Osteocyte (in vitro differentiated cells): ENCODE measurements around the gene KRTAP4-7. TPM values are rescaled to one million over a fixed set of nuclear protein-coding genes. Genes with fewer than 3 reads are reported as not detected.
"Not testable (repeated sequence)": the region's sequence is repeated elsewhere in the genome, so short reads cannot be mapped to it uniquely, and the experiment has no call there.

Source experiments
- DNase-seq: peaks from one replicate; pipeline ENCODE4 v3.0.0; 2021; ENCODE audit warnings: mixed read lengths; ENCODE audit not compliant: unreplicated experiment; ENCODE audit errors: extremely low spot score
- H3K27ac Mint-ChIP-seq: one replicate; pipeline ENCODE4 v1.8.0; 2021; ENCODE audit warnings: mild to moderate bottlenecking, mixed read lengths; ENCODE audit not compliant: unreplicated experiment
- H3K27me3 Mint-ChIP-seq: one replicate; pipeline ENCODE4 v1.8.0; 2021; ENCODE audit warnings: mixed read lengths; ENCODE audit not compliant: unreplicated experiment
- H3K36me3 Mint-ChIP-seq: one replicate; pipeline ENCODE4 v1.8.0; 2021; ENCODE audit warnings: mixed read lengths; ENCODE audit not compliant: unreplicated experiment
- H3K4me1 Mint-ChIP-seq: one replicate; pipeline ENCODE4 v1.8.0; 2021; ENCODE audit warnings: mixed read lengths; ENCODE audit not compliant: unreplicated experiment
- H3K4me3 Mint-ChIP-seq: one replicate; pipeline ENCODE4 v1.8.0; 2021; ENCODE audit warnings: mild to moderate bottlenecking, moderate library complexity, mixed read lengths; ENCODE audit not compliant: unreplicated experiment
- H3K9me3 Mint-ChIP-seq: one replicate; pipeline ENCODE4 v1.8.0; 2021; ENCODE audit warnings: mixed read lengths; ENCODE audit not compliant: unreplicated experiment
- total RNA-seq: library from RNA; stranded (reverse); gene quantifications from 2 replicates; pipeline ENCODE4 v1.2.1, GENCODE V29; 2021
- TF ChIP-seq, protein P1 (sequence below): fragments of 200-600 bp; sonication (generic); IDR thresholded peaks from 2 replicates; pipeline ENCODE4 v1.5.0; 2021; ENCODE audit warnings: antibody characterized with exemption, mild to moderate bottlenecking, moderate library complexity

KRTAP4-7 gene
- total RNA-seq, 1 donor from 2014 or later = not detected

DNA sequence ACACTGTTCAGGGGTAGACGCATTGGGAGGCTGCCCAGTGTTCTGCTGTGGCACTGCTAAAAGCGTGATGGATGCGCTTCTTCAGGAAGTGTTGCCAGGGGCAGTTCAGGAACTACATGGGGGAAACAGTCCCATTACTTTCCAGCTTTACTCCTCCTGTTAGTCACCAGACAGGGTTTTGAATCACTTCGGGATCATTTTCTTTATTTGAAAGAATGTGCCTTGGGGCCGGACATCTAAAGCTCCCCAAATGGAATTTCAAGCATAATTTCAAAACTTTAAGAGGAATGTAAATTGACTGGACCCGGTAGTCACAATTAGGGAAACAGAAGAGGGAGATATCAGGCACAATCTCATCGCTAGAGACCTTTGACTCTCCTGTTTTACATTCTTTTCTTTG lies 35.5 kb upstream of the KRTAP4-7 start:
- DNase-seq = no peak

DNA sequence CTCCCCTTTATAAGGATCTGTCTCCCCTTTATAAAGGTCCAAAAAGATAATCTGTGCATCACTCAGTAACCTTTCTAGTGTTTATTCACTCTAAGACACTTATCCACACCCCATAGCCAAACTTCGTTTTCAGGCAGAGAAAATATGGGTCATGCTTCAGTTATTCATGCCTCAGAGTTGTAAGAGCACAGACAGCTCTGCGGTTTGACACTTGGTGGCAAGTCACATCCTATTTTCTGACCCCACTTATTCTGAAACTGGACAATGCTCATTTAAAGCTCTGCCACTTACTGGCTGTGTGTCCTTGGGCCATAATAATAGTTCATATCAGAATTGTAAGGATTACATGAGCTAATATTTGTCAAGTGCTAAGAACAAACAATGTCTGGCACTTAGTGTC lies 34.8 kb upstream of the KRTAP4-7 start:
- TF ChIP-seq, protein P1, sequence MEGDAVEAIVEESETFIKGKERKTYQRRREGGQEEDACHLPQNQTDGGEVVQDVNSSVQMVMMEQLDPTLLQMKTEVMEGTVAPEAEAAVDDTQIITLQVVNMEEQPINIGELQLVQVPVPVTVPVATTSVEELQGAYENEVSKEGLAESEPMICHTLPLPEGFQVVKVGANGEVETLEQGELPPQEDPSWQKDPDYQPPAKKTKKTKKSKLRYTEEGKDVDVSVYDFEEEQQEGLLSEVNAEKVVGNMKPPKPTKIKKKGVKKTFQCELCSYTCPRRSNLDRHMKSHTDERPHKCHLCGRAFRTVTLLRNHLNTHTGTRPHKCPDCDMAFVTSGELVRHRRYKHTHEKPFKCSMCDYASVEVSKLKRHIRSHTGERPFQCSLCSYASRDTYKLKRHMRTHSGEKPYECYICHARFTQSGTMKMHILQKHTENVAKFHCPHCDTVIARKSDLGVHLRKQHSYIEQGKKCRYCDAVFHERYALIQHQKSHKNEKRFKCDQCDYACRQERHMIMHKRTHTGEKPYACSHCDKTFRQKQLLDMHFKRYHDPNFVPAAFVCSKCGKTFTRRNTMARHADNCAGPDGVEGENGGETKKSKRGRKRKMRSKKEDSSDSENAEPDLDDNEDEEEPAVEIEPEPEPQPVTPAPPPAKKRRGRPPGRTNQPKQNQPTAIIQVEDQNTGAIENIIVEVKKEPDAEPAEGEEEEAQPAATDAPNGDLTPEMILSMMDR = no peak
- Mint-ChIP-seq H3K27me3 (no peaks in the 10 kb centered on the region), H3K36me3 (peaks cover 4% of the 10 kb centered on the region), H3K9me3 (peaks cover 4% of the 10 kb centered on the region), H3K27ac (peak overlapping the region; percentile 87), H3K4me3 (no peak overlapping the region), H3K4me1 (peaks cover 24% of the 10 kb centered on the region)
- DNase-seq = no peak

More for the DNA sequence above, 35.5 kb upstream of the KRTAP4-7 start:
- Mint-ChIP-seq H3K4me3 (no peak overlapping the region), H3K36me3 (peaks cover 2% of the 10 kb centered on the region), H3K27ac (peak overlapping the region; percentile 87), H3K27me3 (no peaks in the 10 kb centered on the region), H3K9me3 (peaks cover 7% of the 10 kb centered on the region), H3K4me1 (peaks cover 25% of the 10 kb centered on the region)
- TF ChIP-seq, protein P1 = no peak

DNA sequence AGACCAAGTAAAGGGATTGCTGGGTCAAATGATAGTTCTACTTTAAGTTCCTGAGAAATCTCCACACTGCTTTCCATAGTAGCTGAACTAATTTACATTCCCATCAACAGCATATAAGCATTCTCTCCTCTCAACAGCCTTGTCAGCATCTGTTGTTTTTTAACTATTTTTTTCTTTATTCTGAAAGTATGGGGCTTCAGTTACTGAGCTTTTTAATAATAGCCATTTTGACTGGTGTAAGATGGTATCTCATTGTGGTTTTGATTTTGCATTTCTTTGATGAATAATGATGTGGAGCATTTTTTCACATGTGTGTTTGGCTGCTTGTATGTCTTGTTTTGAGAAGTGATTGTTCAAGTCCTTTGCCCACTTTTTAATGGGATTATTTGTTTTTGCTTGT lies 31.4 kb upstream of the KRTAP4-7 start:
- no peaks in the 10 kb centered on the region for H3K27me3 Mint-ChIP-seq
- no peak for DNase-seq
- peaks cover 4% of the 10 kb centered on the region for H3K36me3 Mint-ChIP-seq
- no peak overlapping the region for H3K27ac Mint-ChIP-seq
- peaks cover 10% of the 10 kb centered on the region for H3K9me3 Mint-ChIP-seq
- TF ChIP-seq, protein P1 = no peak
- peaks cover 23% of the 10 kb centered on the region for H3K4me1 Mint-ChIP-seq
- H3K4me3 Mint-ChIP-seq = no peak overlapping the region

DNA sequence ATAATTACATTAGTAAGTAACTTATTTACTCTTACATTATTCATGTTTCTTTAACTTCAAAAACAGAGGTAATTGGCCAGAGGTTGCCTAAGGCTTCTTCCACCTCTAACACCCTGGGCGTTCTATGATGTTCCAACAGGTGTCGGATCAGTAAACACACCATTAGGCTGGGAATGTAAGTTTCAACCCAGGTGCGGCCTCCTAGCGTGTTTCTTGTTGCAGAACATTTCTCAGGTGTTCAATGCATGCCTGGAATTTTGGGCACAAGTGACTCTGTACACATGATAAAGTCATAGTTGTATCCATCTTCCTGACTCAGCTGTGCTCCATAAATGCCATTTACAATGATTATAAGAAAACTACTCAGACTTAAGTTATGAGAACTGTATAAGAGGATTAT lies 29.9 kb upstream of the KRTAP4-7 start:
- H3K27ac Mint-ChIP-seq = no peak overlapping the region
- H3K36me3 Mint-ChIP-seq = peaks cover 4% of the 10 kb centered on the region
- TF ChIP-seq, protein P1 = no peak
- H3K4me3 Mint-ChIP-seq = no peak overlapping the region
- peaks cover 10% of the 10 kb centered on the region for H3K9me3 Mint-ChIP-seq
- H3K4me1 Mint-ChIP-seq = peaks cover 11% of the 10 kb centered on the region
- H3K27me3 Mint-ChIP-seq = no peaks in the 10 kb centered on the region
- DNase-seq = no peak

DNA sequence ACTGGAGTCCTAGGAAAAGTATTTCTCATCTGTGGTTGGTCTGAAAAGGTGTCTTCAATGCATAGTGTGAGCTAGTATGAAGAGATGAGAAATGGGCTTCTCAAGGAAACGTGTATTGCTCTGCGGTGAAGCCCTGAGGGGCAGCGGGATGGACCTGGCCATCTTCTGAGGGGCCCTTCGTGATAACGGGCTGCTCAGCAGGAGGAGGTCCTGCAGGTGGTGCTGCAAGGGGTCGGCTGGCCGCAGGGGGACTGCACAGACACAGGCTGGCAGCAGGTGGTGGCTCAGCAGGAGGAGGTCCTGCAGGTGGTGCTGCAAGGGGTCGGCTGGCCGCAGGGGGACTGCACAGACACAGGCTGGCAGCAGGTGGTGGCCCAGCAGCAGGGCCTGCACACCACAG lies 29.4 kb upstream of the KRTAP4-7 start:
- H3K36me3 Mint-ChIP-seq, H3K27me3 Mint-ChIP-seq, H3K27ac Mint-ChIP-seq, H3K4me3 Mint-ChIP-seq, DNase-seq: not testable (repeated sequence)
- peaks cover 14% of the 10 kb centered on the region for H3K4me1 Mint-ChIP-seq
- H3K9me3 Mint-ChIP-seq = peaks cover 10% of the 10 kb centered on the region

DNA sequence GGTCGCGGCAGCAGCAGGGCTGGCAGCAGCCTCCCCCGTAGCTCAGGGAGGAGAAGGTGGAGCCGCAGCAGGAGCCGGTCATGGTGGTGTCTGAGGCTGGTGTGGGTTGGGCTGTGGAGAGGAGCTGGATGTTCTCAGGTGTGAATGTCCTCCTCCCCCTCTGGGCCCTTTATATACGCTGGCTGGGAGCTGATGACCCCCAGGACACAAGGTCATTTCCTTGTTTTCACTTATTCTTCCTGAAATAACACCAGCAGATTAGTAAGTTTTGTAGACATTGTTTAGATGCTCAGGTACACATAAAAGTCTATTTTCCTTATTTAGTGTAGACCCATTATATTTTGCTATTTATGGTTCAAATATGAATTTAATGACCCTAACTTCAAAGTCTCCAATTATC lies 28.8 kb upstream of the KRTAP4-7 start, which contains the start of gene KRTAP2-2:
Gene KRTAP2-2 (minus strand): TSS at position 101 of the 400 bp plus-strand sequence. CDS start 19 bp downstream, at position 82.
- H3K9me3 Mint-ChIP-seq = peaks cover 10% of the 10 kb centered on the region
- not testable (repeated sequence) for DNase-seq, H3K36me3 Mint-ChIP-seq, H3K27ac Mint-ChIP-seq, H3K27me3 Mint-ChIP-seq, H3K4me3 Mint-ChIP-seq
- H3K4me1 Mint-ChIP-seq = peaks cover 15% of the 10 kb centered on the region
